GM12878 (cell line): ENCODE results near the gene ENTPD3. TPM values are rescaled to one million over a fixed set of nuclear protein-coding genes. Genes with fewer than 3 reads are reported as not detected.

Source experiments
- ATAC-seq: fragments of 200-7000 bp; cut with Tn5 transposase; 3 replicates; pipeline ENCODE4 v1.9.1; 2020; ENCODE audit warnings: mild to moderate bottlenecking, moderate library complexity
- BruUV-seq: library from RNA; stranded (reverse); fragments of 400-500 nt; replicated peaks from 2 replicates; lab custom pipeline; 2021; lab: Mats Ljungman, UMichigan
- CTCF ChIA-PET: fragments of 300-600 bp; sonication (Branson Sonifier 250); formaldehyde crosslinking; extraction: SDS; loops from one replicate; lab custom pipeline; 2021; ENCODE audit warnings: inconsistent platforms; lab: Yijun Ruan, JAX
- POLR2A ChIA-PET: fragments of 350-600 bp; formaldehyde crosslinking; extraction: SDS; loops from one replicate; lab custom pipeline; 2021; ENCODE audit warnings: inconsistent platforms; lab: Charles Lee
- RAD21 ChIA-PET: fragments of 300-600 bp; sonication (Branson Sonifier 250); formaldehyde crosslinking; loops from one replicate; lab custom pipeline; 2023; ENCODE audit warnings: antibody characterized with exemption; ENCODE audit not compliant: unreplicated experiment; lab: Charles Lee
- SMC1A ChIA-PET: fragments of 300-600 bp; sonication (Branson Sonifier 250); formaldehyde crosslinking; loops from one replicate; lab custom pipeline; 2023; ENCODE audit not compliant: unreplicated experiment, uncharacterized antibody; lab: Charles Lee
- DNase-seq: peaks from one replicate; pipeline ENCODE4 v3.0.0-alpha.2; 2011; ENCODE audit warnings: low read depth, low spot score
- FAIRE-seq: peaks from 3 replicates; lab custom pipeline; 2011; peaks lifted over from hg19 to GRCh38; lab: Jason Lieb, UNC
- H2AFZ ChIP-seq: 2 replicates; pipeline ENCODE4 v1.6.0; 2011; ENCODE audit warnings: low read depth, low read length, control low read depth; ENCODE audit not compliant: control insufficient read depth
- H3K27ac ChIP-seq: 2 replicates; pipeline ENCODE4 v1.5.1; 2011; ENCODE audit warnings: control low read depth; ENCODE audit not compliant: control insufficient read depth, insufficient read depth
- H3K27me3 ChIP-seq, 2 experiments: replicated peaks in 1 of 2; 2 replicates each; pipeline versions ENCODE4 v1.6.0 to v1.6.1; 2011; ENCODE audit warnings: low read length in 1 of 2; ENCODE audit not compliant: control insufficient read depth in 2 of 2, insufficient read depth in 2 of 2
- H3K36me3 ChIP-seq, 2 experiments: 2 replicates each; pipeline ENCODE4 v1.5.1; 2011; ENCODE audit warnings: low read length in 1 of 2; ENCODE audit not compliant: control insufficient read depth in 2 of 2, insufficient read depth in 2 of 2
- H3K4me1 ChIP-seq: 2 replicates; pipeline ENCODE4 v1.6.1; 2011; ENCODE audit warnings: mild to moderate bottlenecking, low read length, moderate library complexity, mixed read lengths; ENCODE audit not compliant: control insufficient read depth, insufficient read depth
- H3K4me2 ChIP-seq: 2 replicates; pipeline ENCODE4 v1.6.0; 2011; ENCODE audit warnings: control low read depth; ENCODE audit not compliant: control insufficient read depth, insufficient read depth
- H3K4me3 ChIP-seq: fragments of 200-600 bp; sonication (generic); 2 replicates; pipeline ENCODE4 v1.5.1; 2016
- H3K79me2 ChIP-seq: 2 replicates; pipeline ENCODE4 v1.6.0; 2011; ENCODE audit warnings: low read length; ENCODE audit not compliant: control insufficient read depth, insufficient read depth
- H3K9ac ChIP-seq: 2 replicates; pipeline ENCODE4 v1.8.0; 2011; ENCODE audit warnings: low read length, control low read depth, mixed read lengths; ENCODE audit not compliant: control insufficient read depth, insufficient read depth
- H3K9me3 ChIP-seq: replicated peaks from 3 replicates; pipeline ENCODE4 v1.5.1; 2011; ENCODE audit warnings: mild to moderate bottlenecking, low read length; ENCODE audit not compliant: control insufficient read depth, insufficient read depth
- H4K20me1 ChIP-seq: 2 replicates; pipeline ENCODE4 v1.6.0; 2011; ENCODE audit not compliant: control insufficient read depth, insufficient read depth
- BHLHE40 ChIP-seq, 2 experiments: fragments of 450-650 bp in 1 of 2; IDR thresholded peaks; 2 replicates each; pipeline ENCODE4 v1.6.1; 2011 to 2017; ENCODE audit warnings: low read depth in 2 of 2, borderline replicate concordance in 1 of 2, improper control_type of control experiment in 1 of 2, low read length in 1 of 2, mild to moderate bottlenecking in 1 of 2
- CREB1 ChIP-seq: IDR thresholded peaks from 2 replicates; pipeline ENCODE4 v1.6.1; 2012; ENCODE audit warnings: low read depth, mild to moderate bottlenecking, inconsistent platforms
- ESRRA ChIP-seq: IDR thresholded peaks from 2 replicates; pipeline ENCODE4 v1.6.1; 2012; ENCODE audit warnings: mild to moderate bottlenecking, low read length, improper control_type of control experiment
- ETV6 ChIP-seq, 2 experiments: fragments of 450-650 bp in 1 of 2; IDR thresholded peaks in 1 of 2; conservative IDR thresholded peaks in 1 of 2; 2 replicates each; pipeline ENCODE4 v1.6.1; 2014; ENCODE audit warnings: antibody characterized with exemption in 1 of 2, borderline replicate concordance in 1 of 2, low read depth in 1 of 2, mild to moderate bottlenecking in 1 of 2, moderate library complexity in 1 of 2
- RELA ChIP-seq: fragments of 450-650 bp; IDR thresholded peaks from 2 replicates; pipeline ENCODE4 v1.8.0; 2014; ENCODE audit warnings: borderline replicate concordance; ENCODE audit not compliant: partially characterized antibody
- YBX1 ChIP-seq: fragments of 450-650 bp; IDR thresholded peaks from 2 replicates; pipeline ENCODE4 v1.6.1; 2016; ENCODE audit warnings: antibody characterized with exemption
- ZSCAN29 ChIP-seq: fragments of 450-650 bp; IDR thresholded peaks from 2 replicates; pipeline ENCODE4 v1.6.1; 2017; ENCODE audit warnings: mild to moderate bottlenecking, moderate library complexity
- WGBS: methylation state at CpG from one replicate; pipeline ENCODE4 v1.1.6; 2016; ENCODE audit warnings: low lambda C conversion rate; ENCODE audit not compliant: insufficient replicate concordance, insufficient coverage; ENCODE audit errors: missing lambda C conversion rate; 5-methylcytosine and 5-hydroxymethylcytosine counted together
- in situ Hi-C: fragments of 300-500 bp; cut with MboI; formaldehyde crosslinking; loops from 9 replicates; pipeline ENCODE4 v1.14.3; 2018; ENCODE audit warnings: mixed read lengths
- intact Hi-C: fragments of 100-400 bp; cut with micrococcal nuclease; formaldehyde crosslinking; loops from one replicate; pipeline ENCODE4 v1.14.2; 2022; ENCODE audit not compliant: unreplicated experiment
- polyA plus RNA-seq, 11 experiments: library from polyadenylated mRNA; depleted of rRNA in 4 of 11; unstranded in 6 of 11; stranded (reverse) in 5 of 11; fragments of >200 nt; fragmentation: Nextera tagmentation in 4 of 11; fragmentation: Illumina TruSeq in 1 of 11; extraction: Ambion mirVana in 4 of 11; extraction: Trizol in 1 of 11; gene quantifications; 1 replicate in 1 of 11; 2 replicates in 10 of 11; pipeline versions ENCODE4 v1.2.1 to v1.2.3, GENCODE V29; 2011 to 2016; ENCODE audit warnings: inconsistent platforms in 2 of 11, missing spikeins in 2 of 11, low read depth in 1 of 11
- total RNA-seq, 4 experiments: library from RNA; depleted of rRNA in 3 of 4; stranded (reverse); fragments of >200 nt in 3 of 4; fragmentation: Illumina TruSeq in 1 of 4; extraction: Trizol in 1 of 4; gene quantifications; 2 replicates each; pipeline versions ENCODE4 v1.2.1 to v1.2.3, GENCODE V29; 2013 to 2021
- TF ChIP-seq, protein P1 (sequence below): IDR thresholded peaks from 2 replicates; pipeline ENCODE4 v1.6.1; 2011; ENCODE audit warnings: low read depth, mild to moderate bottlenecking, low read length, moderate library complexity, borderline replicate concordance; ENCODE audit errors: extremely low read depth
- TF ChIP-seq, protein P2 (sequence below): IDR thresholded peaks from 2 replicates; pipeline ENCODE4 v1.6.1; 2012; ENCODE audit warnings: mild to moderate bottlenecking, low read depth, low read length
- TF ChIP-seq, protein P3 (sequence below): fragments of 450-650 bp; conservative IDR thresholded peaks from 2 replicates; pipeline ENCODE4 v1.6.1; 2017; ENCODE audit warnings: mild to moderate bottlenecking, moderate library complexity
- TF ChIP-seq, protein P4 (sequence below): fragments of 450-650 bp; IDR thresholded peaks from 2 replicates; pipeline ENCODE4 v1.6.1; 2014; ENCODE audit warnings: mild to moderate bottlenecking
- TF ChIP-seq, protein P5 (sequence below): fragments of 450-650 bp; IDR thresholded peaks from 2 replicates; pipeline ENCODE4 v1.6.1; 2017; ENCODE audit warnings: mild to moderate bottlenecking

ENTPD3 gene
- total and polyA plus RNA-seq, 10 of the 15 experiments (the other 5 are each of a cell fraction or from before 2014, with no cell fraction given): 0.03 TPM; not detected in 9

DNA sequence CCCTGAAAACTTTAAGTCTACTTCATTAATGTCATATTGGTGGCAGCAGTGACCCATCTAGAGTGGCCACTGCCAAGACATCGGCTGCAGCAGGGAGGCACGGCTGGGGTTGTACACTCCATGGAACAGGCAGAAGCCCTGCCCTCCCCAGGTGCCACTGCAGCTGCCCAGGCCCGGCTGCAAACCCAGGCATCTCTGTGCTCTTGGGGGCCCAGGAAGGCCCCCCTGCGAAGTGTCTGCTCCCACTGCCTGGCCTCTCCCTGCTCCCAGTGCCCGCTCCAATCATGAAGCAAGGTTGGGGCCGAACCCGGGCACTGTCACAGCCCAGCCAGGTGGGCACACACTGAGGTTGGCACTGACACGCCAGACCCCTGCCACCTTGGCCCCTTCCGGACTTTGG, 58.1 kb downstream of the ENTPD3 start:
- H3K79me2 ChIP-seq: no peaks in the 10 kb centered on the region
- no peaks in the 10 kb centered on the region for H3K36me3 ChIP-seq
- 78% methylated on average over 9 of the region's 9 CpGs for WGBS
- no peak overlapping the region for H3K27ac ChIP-seq
- POLR2A ChIA-PET: no interaction called here
- RAD21 ChIA-PET: no interaction called here
- DNase-seq: no peak
- H3K9me3 ChIP-seq: no peaks in the 10 kb centered on the region
- no peaks in the 10 kb centered on the region for H3K4me1 ChIP-seq
- H2AFZ ChIP-seq: no peak overlapping the region
- SMC1A ChIA-PET: no interaction called here
- H3K9ac ChIP-seq: no peak overlapping the region
- no peak overlapping the region for H3K4me3 ChIP-seq
- no TSS peak for BruUV-seq
- H3K27me3 ChIP-seq: no peaks in the 10 kb centered on the region
- CTCF ChIA-PET: no interaction called here
- no peak for ATAC-seq
- intact Hi-C loops: no loop called here
- FAIRE-seq: no peak
- H4K20me1 ChIP-seq: no peaks in the 10 kb centered on the region
- no peak overlapping the region for H3K4me2 ChIP-seq
- in situ Hi-C loops: no loop called here
- TF ChIP-seq BHLHE40 (IDR thresholded peaks at IDR 0.05; ENCODE audit: borderline replicate concordance in 1 of 2, low read depth in 2 of 2, low read length in 1 of 2) (no peak), ZSCAN29 (no peak), YBX1 (no peak), RELA (no peak), ESRRA (no peak), ETV6 (conservative IDR thresholded peaks at IDR 0.05 in 1 of 2, IDR thresholded peaks at IDR 0.05 in 1 of 2; ENCODE audit: borderline replicate concordance in 1 of 2, low read depth in 1 of 2) (no peak), CREB1 (no peak)
- TF ChIP-seq, protein P1, sequence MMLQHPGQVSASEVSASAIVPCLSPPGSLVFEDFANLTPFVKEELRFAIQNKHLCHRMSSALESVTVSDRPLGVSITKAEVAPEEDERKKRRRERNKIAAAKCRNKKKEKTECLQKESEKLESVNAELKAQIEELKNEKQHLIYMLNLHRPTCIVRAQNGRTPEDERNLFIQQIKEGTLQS: no peak
- TF ChIP-seq, protein P2, sequence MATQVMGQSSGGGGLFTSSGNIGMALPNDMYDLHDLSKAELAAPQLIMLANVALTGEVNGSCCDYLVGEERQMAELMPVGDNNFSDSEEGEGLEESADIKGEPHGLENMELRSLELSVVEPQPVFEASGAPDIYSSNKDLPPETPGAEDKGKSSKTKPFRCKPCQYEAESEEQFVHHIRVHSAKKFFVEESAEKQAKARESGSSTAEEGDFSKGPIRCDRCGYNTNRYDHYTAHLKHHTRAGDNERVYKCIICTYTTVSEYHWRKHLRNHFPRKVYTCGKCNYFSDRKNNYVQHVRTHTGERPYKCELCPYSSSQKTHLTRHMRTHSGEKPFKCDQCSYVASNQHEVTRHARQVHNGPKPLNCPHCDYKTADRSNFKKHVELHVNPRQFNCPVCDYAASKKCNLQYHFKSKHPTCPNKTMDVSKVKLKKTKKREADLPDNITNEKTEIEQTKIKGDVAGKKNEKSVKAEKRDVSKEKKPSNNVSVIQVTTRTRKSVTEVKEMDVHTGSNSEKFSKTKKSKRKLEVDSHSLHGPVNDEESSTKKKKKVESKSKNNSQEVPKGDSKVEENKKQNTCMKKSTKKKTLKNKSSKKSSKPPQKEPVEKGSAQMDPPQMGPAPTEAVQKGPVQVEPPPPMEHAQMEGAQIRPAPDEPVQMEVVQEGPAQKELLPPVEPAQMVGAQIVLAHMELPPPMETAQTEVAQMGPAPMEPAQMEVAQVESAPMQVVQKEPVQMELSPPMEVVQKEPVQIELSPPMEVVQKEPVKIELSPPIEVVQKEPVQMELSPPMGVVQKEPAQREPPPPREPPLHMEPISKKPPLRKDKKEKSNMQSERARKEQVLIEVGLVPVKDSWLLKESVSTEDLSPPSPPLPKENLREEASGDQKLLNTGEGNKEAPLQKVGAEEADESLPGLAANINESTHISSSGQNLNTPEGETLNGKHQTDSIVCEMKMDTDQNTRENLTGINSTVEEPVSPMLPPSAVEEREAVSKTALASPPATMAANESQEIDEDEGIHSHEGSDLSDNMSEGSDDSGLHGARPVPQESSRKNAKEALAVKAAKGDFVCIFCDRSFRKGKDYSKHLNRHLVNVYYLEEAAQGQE: no peak
- TF ChIP-seq, protein P3, sequence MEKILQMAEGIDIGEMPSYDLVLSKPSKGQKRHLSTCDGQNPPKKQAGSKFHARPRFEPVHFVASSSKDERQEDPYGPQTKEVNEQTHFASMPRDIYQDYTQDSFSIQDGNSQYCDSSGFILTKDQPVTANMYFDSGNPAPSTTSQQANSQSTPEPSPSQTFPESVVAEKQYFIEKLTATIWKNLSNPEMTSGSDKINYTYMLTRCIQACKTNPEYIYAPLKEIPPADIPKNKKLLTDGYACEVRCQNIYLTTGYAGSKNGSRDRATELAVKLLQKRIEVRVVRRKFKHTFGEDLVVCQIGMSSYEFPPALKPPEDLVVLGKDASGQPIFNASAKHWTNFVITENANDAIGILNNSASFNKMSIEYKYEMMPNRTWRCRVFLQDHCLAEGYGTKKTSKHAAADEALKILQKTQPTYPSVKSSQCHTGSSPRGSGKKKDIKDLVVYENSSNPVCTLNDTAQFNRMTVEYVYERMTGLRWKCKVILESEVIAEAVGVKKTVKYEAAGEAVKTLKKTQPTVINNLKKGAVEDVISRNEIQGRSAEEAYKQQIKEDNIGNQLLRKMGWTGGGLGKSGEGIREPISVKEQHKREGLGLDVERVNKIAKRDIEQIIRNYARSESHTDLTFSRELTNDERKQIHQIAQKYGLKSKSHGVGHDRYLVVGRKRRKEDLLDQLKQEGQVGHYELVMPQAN: no peak
- TF ChIP-seq, protein P4, sequence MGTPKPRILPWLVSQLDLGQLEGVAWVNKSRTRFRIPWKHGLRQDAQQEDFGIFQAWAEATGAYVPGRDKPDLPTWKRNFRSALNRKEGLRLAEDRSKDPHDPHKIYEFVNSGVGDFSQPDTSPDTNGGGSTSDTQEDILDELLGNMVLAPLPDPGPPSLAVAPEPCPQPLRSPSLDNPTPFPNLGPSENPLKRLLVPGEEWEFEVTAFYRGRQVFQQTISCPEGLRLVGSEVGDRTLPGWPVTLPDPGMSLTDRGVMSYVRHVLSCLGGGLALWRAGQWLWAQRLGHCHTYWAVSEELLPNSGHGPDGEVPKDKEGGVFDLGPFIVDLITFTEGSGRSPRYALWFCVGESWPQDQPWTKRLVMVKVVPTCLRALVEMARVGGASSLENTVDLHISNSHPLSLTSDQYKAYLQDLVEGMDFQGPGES: no peak
- TF ChIP-seq, protein P5, sequence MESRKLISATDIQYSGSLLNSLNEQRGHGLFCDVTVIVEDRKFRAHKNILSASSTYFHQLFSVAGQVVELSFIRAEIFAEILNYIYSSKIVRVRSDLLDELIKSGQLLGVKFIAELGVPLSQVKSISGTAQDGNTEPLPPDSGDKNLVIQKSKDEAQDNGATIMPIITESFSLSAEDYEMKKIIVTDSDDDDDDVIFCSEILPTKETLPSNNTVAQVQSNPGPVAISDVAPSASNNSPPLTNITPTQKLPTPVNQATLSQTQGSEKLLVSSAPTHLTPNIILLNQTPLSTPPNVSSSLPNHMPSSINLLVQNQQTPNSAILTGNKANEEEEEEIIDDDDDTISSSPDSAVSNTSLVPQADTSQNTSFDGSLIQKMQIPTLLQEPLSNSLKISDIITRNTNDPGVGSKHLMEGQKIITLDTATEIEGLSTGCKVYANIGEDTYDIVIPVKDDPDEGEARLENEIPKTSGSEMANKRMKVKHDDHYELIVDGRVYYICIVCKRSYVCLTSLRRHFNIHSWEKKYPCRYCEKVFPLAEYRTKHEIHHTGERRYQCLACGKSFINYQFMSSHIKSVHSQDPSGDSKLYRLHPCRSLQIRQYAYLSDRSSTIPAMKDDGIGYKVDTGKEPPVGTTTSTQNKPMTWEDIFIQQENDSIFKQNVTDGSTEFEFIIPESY: no peak
